ENCODE measurements around the gene ADGRL2. TPM values are rescaled to one million over a fixed set of nuclear protein-coding genes. Genes with fewer than 3 reads are reported as not detected.

ADGRL2 gene
- polyA plus RNA-seq, 1 donor from 2014 or later = 190 TPM

DNA sequence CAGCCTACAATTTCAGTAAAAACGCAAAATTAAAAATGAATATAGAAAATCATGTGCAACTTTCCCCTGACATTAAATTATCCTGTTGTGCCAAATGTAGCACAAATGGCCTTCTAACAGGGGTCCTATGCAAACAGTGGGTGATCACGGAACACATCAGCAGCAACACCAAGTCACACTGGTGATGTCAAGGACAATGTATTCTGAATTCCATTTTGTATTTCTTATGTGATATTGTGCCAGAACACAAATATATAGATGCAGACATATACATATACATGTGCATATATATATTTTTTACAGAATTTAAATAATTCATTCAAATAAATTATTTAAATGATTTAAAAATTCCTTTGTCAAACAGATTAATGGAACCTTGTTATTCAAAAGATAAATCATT is 8.6 kb upstream of the ADGRL2 start:
- H3K9me2 ChIP-seq (ENCODE audit: insufficient read depth, low read length) = no peaks in the 10 kb centered on the region
- H3K4me2 ChIP-seq (ENCODE audit: low read length) = no peak overlapping the region
- H3K79me2 ChIP-seq (replicated peaks; ENCODE audit: insufficient read depth, low read length) = no peaks in the 10 kb centered on the region
- H3K36me3 ChIP-seq (ENCODE audit: insufficient read depth, low read length) = no peaks in the 10 kb centered on the region
- H3K9me3 ChIP-seq (ENCODE audit: low read length) = no peaks in the 10 kb centered on the region
- H3F3A ChIP-seq (ENCODE audit: insufficient read depth, low read length, poor library complexity, severe bottlenecking) = no peaks in the 10 kb centered on the region
- no peaks in the 10 kb centered on the region for H4K20me1 ChIP-seq (ENCODE audit: insufficient read depth)
- H2AFZ ChIP-seq (ENCODE audit: low read depth, low read length) = no peak overlapping the region
- H3K9ac ChIP-seq (ENCODE audit: low read length) = no peak overlapping the region
- TF ChIP-seq TAF1 (IDR thresholded peaks at IDR 0.05; ENCODE audit: low read depth) = no peak
- no peak for TF ChIP-seq SMC3 (conservative IDR thresholded peaks at IDR 0.05; ENCODE audit: poor library complexity)
- TF ChIP-seq, protein P1, sequence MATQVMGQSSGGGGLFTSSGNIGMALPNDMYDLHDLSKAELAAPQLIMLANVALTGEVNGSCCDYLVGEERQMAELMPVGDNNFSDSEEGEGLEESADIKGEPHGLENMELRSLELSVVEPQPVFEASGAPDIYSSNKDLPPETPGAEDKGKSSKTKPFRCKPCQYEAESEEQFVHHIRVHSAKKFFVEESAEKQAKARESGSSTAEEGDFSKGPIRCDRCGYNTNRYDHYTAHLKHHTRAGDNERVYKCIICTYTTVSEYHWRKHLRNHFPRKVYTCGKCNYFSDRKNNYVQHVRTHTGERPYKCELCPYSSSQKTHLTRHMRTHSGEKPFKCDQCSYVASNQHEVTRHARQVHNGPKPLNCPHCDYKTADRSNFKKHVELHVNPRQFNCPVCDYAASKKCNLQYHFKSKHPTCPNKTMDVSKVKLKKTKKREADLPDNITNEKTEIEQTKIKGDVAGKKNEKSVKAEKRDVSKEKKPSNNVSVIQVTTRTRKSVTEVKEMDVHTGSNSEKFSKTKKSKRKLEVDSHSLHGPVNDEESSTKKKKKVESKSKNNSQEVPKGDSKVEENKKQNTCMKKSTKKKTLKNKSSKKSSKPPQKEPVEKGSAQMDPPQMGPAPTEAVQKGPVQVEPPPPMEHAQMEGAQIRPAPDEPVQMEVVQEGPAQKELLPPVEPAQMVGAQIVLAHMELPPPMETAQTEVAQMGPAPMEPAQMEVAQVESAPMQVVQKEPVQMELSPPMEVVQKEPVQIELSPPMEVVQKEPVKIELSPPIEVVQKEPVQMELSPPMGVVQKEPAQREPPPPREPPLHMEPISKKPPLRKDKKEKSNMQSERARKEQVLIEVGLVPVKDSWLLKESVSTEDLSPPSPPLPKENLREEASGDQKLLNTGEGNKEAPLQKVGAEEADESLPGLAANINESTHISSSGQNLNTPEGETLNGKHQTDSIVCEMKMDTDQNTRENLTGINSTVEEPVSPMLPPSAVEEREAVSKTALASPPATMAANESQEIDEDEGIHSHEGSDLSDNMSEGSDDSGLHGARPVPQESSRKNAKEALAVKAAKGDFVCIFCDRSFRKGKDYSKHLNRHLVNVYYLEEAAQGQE (IDR thresholded peaks at IDR 0.05; ENCODE audit: borderline replicate concordance) = no peak
- TF ChIP-seq RAD21 (conservative IDR thresholded peaks at IDR 0.05) = no peak
- no peak for TF ChIP-seq POLR2AphosphoS5 (IDR thresholded peaks at IDR 0.05)
- TF ChIP-seq, protein P2, sequence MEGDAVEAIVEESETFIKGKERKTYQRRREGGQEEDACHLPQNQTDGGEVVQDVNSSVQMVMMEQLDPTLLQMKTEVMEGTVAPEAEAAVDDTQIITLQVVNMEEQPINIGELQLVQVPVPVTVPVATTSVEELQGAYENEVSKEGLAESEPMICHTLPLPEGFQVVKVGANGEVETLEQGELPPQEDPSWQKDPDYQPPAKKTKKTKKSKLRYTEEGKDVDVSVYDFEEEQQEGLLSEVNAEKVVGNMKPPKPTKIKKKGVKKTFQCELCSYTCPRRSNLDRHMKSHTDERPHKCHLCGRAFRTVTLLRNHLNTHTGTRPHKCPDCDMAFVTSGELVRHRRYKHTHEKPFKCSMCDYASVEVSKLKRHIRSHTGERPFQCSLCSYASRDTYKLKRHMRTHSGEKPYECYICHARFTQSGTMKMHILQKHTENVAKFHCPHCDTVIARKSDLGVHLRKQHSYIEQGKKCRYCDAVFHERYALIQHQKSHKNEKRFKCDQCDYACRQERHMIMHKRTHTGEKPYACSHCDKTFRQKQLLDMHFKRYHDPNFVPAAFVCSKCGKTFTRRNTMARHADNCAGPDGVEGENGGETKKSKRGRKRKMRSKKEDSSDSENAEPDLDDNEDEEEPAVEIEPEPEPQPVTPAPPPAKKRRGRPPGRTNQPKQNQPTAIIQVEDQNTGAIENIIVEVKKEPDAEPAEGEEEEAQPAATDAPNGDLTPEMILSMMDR (IDR thresholded peaks at IDR 0.05; ENCODE audit: poor library complexity, severe bottlenecking) = no peak
- no peak for TF ChIP-seq MXI1 (conservative IDR thresholded peaks at IDR 0.05; ENCODE audit: poor library complexity, severe bottlenecking)
- TF ChIP-seq EP300 (conservative IDR thresholded peaks at IDR 0.05; ENCODE audit: poor library complexity, severe bottlenecking) = no peak
- TF ChIP-seq EZH2 (IDR thresholded peaks at IDR 0.05; ENCODE audit: borderline replicate concordance, insufficient read depth, low read length, poor library complexity, severe bottlenecking) = no peak
- no peak overlapping the region for H3K27ac ChIP-seq (ENCODE audit: low read length)
- H3K27me3 ChIP-seq (ENCODE audit: insufficient read depth, low read depth, low read length) = no peaks in the 10 kb centered on the region
- H3K4me3 ChIP-seq (ENCODE audit: low read length) = no peak overlapping the region

DNA sequence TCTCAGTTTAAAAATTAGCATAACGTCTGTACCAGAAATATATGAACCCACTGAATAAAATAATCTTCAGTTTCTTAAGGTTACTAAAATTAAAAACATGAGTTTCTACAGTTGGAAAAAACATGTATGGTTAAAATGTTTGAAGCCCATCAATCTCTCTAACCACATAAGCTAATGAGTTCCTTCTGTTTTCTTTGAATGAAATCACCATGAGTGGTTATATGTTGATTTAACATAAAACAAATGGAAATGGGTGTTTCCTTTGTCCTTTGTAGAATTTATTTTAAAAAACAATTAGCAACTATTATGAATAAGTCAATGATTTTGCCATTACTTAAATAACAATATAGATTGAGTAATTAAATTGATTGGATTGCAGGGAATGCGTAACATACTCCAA is 3.0 kb upstream of the ADGRL2 start:
- no peaks in the 10 kb centered on the region for H3K27me3 ChIP-seq (ENCODE audit: insufficient read depth, low read depth, low read length)
- no peak overlapping the region for H3K4me2 ChIP-seq (ENCODE audit: low read length)
- no peaks in the 10 kb centered on the region for H4K20me1 ChIP-seq (ENCODE audit: insufficient read depth)
- no peaks in the 10 kb centered on the region for H3F3A ChIP-seq (ENCODE audit: insufficient read depth, low read length, poor library complexity, severe bottlenecking)
- peaks cover 6% of the 10 kb centered on the region for H3K79me2 ChIP-seq (replicated peaks; ENCODE audit: insufficient read depth, low read length)
- H3K9me3 ChIP-seq (ENCODE audit: low read length) = no peaks in the 10 kb centered on the region
- H3K4me3 ChIP-seq (ENCODE audit: low read length) = no peak overlapping the region
- no peaks in the 10 kb centered on the region for H3K36me3 ChIP-seq (ENCODE audit: insufficient read depth, low read length)
- H3K9ac ChIP-seq (ENCODE audit: low read length) = no peak overlapping the region
- no peak overlapping the region for H3K27ac ChIP-seq (ENCODE audit: low read length)
- no peaks in the 10 kb centered on the region for H3K9me2 ChIP-seq (ENCODE audit: insufficient read depth, low read length)
- no peak overlapping the region for H2AFZ ChIP-seq (ENCODE audit: low read depth, low read length)
- TF ChIP-seq EP300 (conservative IDR thresholded peaks at IDR 0.05; ENCODE audit: poor library complexity, severe bottlenecking) = no peak
- no peak for TF ChIP-seq RAD21 (conservative IDR thresholded peaks at IDR 0.05)
- TF ChIP-seq TAF1 (IDR thresholded peaks at IDR 0.05; ENCODE audit: low read depth) = no peak
- no peak for TF ChIP-seq SMC3 (conservative IDR thresholded peaks at IDR 0.05; ENCODE audit: poor library complexity)

Data from neural cell (in vitro differentiated cells).